BLaER1 treated with 17β-estradiol and CSF1 and Interleukin-3, amounts not matched to agents 10 nM and 100 nM (cell line): ENCODE measurements around the gene SPG7.
A peak's percentile ranks its signal among the peaks of the same experiment; 100 is the strongest.

Experiments used
- H3K27ac ChIP-seq, 11 experiments: shearing (Covaris generic); formaldehyde crosslinking; 2 replicates each; pipeline ENCODE4 v1.8.1; 2022
- H3K27me3 ChIP-seq, 11 experiments: shearing (Covaris generic); formaldehyde crosslinking; 2 replicates each; pipeline ENCODE4 v1.8.1; 2022
- H3K36me3 ChIP-seq, 11 experiments: shearing (Covaris generic); formaldehyde crosslinking; 2 replicates each; pipeline ENCODE4 v1.8.1; 2022
- H3K4me1 ChIP-seq, 10 experiments: shearing (Covaris generic); formaldehyde crosslinking; 2 replicates each; pipeline ENCODE4 v1.8.1; 2022
- H3K4me2 ChIP-seq, 11 experiments: shearing (Covaris generic); formaldehyde crosslinking; 2 replicates each; pipeline ENCODE4 v1.8.1; 2022
- H3K4me3 ChIP-seq, 10 experiments: shearing (Covaris generic); formaldehyde crosslinking; 2 replicates each; pipeline ENCODE4 v1.8.1; 2022
- H3K9ac ChIP-seq, 11 experiments: shearing (Covaris generic); formaldehyde crosslinking; 2 replicates each; pipeline ENCODE4 v1.8.1; 2022
- H3K9me3 ChIP-seq, 11 experiments: shearing (Covaris generic); formaldehyde crosslinking; replicated peaks in 1 of 11; 2 replicates each; pipeline ENCODE4 v1.8.1; 2022
- H4K20me1 ChIP-seq, 11 experiments: shearing (Covaris generic); formaldehyde crosslinking; 2 replicates each; pipeline ENCODE4 v1.8.1; 2022
- Cebpa-rat ChIP-seq, 11 experiments: shearing (Covaris generic); IDR thresholded peaks; 2 replicates each; pipeline ENCODE4 v1.8.1; 2022

The SPG7 gene

GRCh38 chr16:89489898-89490438 is 18.2 kb upstream of the SPG7 start:
- H3K9ac ChIP-seq, result peak overlapping the region; percentile 93 to 100 (median 99)
- peaks cover 48 to 81% (median 56%) of the 10 kb centered on the region in 11 experiments for H4K20me1 ChIP-seq
- peak overlapping the region; percentile 62 to 98 (median 90) for H3K4me3 ChIP-seq
- no peaks in the 10 kb centered on the region for H3K27me3 ChIP-seq
- peak overlapping the region; percentile 91 to 99 (median 98) for H3K27ac ChIP-seq
- no peaks in the 10 kb centered on the region for H3K9me3 ChIP-seq
- no peak for TF ChIP-seq Cebpa-rat (IDR thresholded peaks at IDR 0.05)
- H3K36me3 ChIP-seq, result peaks cover 0 to 25% (median 14%) of the 10 kb centered on the region in 11 experiments; a peak in 13 of 22 replicates
- no peak overlapping the region; a peak in 1 of 22 replicates for H3K4me2 ChIP-seq
- peaks cover 63 to 74% (median 70%) of the 10 kb centered on the region in 10 experiments for H3K4me1 ChIP-seq

GRCh38 chr16:89490439-89491237 is 17.6 kb upstream of the SPG7 start, which contains the start of gene ANKRD11:
Gene ANKRD11 (minus strand): TSS chr16:89490561. CDS start chr16:89317019, 173,542 bp downstream.
- Histone ChIP-seq H3K4me1 (peaks cover 56 to 74% (median 70%) of the 10 kb centered on the region in 10 experiments), H3K27ac (peak within 1 kb of the TSS; percentile 91 to 99 (median 98))
- TF ChIP-seq Cebpa-rat (IDR thresholded peaks at IDR 0.05), result no peak

GRCh38 chr16:89491238-89491869 is 16.8 kb upstream of the SPG7 start:
- H3K4me2 ChIP-seq, result peak overlapping the region; percentile 86 to 99 (median 92)
- H3K4me1 ChIP-seq, result peaks cover 49 to 72% (median 64%) of the 10 kb centered on the region in 10 experiments
- peak overlapping the region; percentile 62 to 96 (median 88) for H3K4me3 ChIP-seq
- H3K9ac ChIP-seq, result peak overlapping the region; percentile 88 to 100 (median 99)
- H3K9me3 ChIP-seq, result no peaks in the 10 kb centered on the region
- no peaks in the 10 kb centered on the region for H3K27me3 ChIP-seq
- H4K20me1 ChIP-seq, result peaks cover 36 to 74% (median 45%) of the 10 kb centered on the region in 11 experiments
- no peak for TF ChIP-seq Cebpa-rat (IDR thresholded peaks at IDR 0.05)
- peaks cover 0 to 22% (median 13%) of the 10 kb centered on the region in 11 experiments; a peak in 12 of 22 replicates for H3K36me3 ChIP-seq
- peak overlapping the region; percentile 79 to 99 (median 94) for H3K27ac ChIP-seq

More at GRCh38 chr16:89490439-89491237, 17.6 kb upstream of the SPG7 start, which contains the start of gene ANKRD11:
- peak within 1 kb of the TSS; percentile 62 to 98 (median 90) for H3K4me3 ChIP-seq
- no peaks in the 10 kb centered on the region for H3K9me3 ChIP-seq
- H4K20me1 ChIP-seq, result peaks cover 44 to 81% (median 52%) of the 10 kb centered on the region in 11 experiments
- peaks cover 0 to 25% (median 14%) of the 10 kb centered on the region in 11 experiments; a peak in 13 of 22 replicates for H3K36me3 ChIP-seq
- no peaks in the 10 kb centered on the region for H3K27me3 ChIP-seq
- peak within 1 kb of the TSS; percentile 93 to 100 (median 99) for H3K9ac ChIP-seq
- peak within 1 kb of the TSS; percentile 86 to 99 (median 92) for H3K4me2 ChIP-seq

- Histone ChIP-seq H3K4me2 (peak overlapping the region; percentile 86 to 99 (median 92)), H4K20me1 (peaks cover 29 to 66% (median 37%) of the 10 kb centered on the region in 11 experiments), H3K4me3 (peak overlapping the region; percentile 62 to 96 (median 88)), H3K27me3 (no peaks in the 10 kb centered on the region), H3K9ac (peak overlapping the region; percentile 88 to 100 (median 99)), H3K27ac (peak overlapping the region; percentile 79 to 99 (median 94); a peak in 21 of 22 replicates), H3K9me3 (no peaks in the 10 kb centered on the region), H3K36me3 (peaks cover 0 to 15% (median 7%) of the 10 kb centered on the region in 11 experiments; a peak in 12 of 22 replicates), H3K4me1 (peaks cover 41 to 64% (median 57%) of the 10 kb centered on the region in 10 experiments)
- no peak for TF ChIP-seq Cebpa-rat (IDR thresholded peaks at IDR 0.05)
Measured at GRCh38 chr16:89491974-89492687, 16.1 kb upstream of the SPG7 start.

GRCh38 chr16:89493776-89494175 is 14.4 kb upstream of the SPG7 start:
- Histone ChIP-seq H3K9ac (peak overlapping the region in 10 of 11 experiments; percentile 4 to 61 (median 37); a peak in 16 of 22 replicates), H3K4me1 (peaks cover 25 to 48% (median 40%) of the 10 kb centered on the region in 10 experiments), H3K4me2 (peak overlapping the region in 10 of 11 experiments; percentile 3 to 66 (median 36); a peak in 16 of 22 replicates), H3K9me3 (no peaks in the 10 kb centered on the region), H3K36me3 (peaks cover 2 to 19% (median 3%) of the 10 kb centered on the region in 11 experiments; a peak in 13 of 22 replicates), H3K27ac (peak overlapping the region in 5 of 11 experiments; percentile 6 to 42 (median 26); a peak in 5 of 22 replicates), H3K4me3 (no peak overlapping the region), H3K27me3 (no peaks in the 10 kb centered on the region), H4K20me1 (peaks cover 12 to 50% (median 22%) of the 10 kb centered on the region in 11 experiments; a peak in 19 of 22 replicates)
- no peak for TF ChIP-seq Cebpa-rat (IDR thresholded peaks at IDR 0.05)

- peaks cover 24 to 47% (median 39%) of the 10 kb centered on the region in 10 experiments for H3K4me1 ChIP-seq
- TF ChIP-seq Cebpa-rat (IDR thresholded peaks at IDR 0.05), result no peak
- H3K4me2 ChIP-seq, result peak overlapping the region in 5 of 11 experiments; percentile 18 to 55 (median 43); a peak in 10 of 22 replicates
- H3K36me3 ChIP-seq, result peaks cover 4 to 25% (median 6%) of the 10 kb centered on the region in 11 experiments; a peak in 13 of 22 replicates
- peak overlapping the region in 2 of 11 experiments; percentile 3; a peak in 3 of 22 replicates for H3K27ac ChIP-seq
- peak overlapping the region in 4 of 11 experiments; percentile 1 to 45 (median 24); a peak in 2 of 22 replicates for H3K9ac ChIP-seq
- H3K4me3 ChIP-seq, result no peak overlapping the region
- no peaks in the 10 kb centered on the region for H3K27me3 ChIP-seq
- peaks cover 9 to 47% (median 20%) of the 10 kb centered on the region in 11 experiments; a peak in 17 of 22 replicates for H4K20me1 ChIP-seq
- no peaks in the 10 kb centered on the region for H3K9me3 ChIP-seq
Measured at GRCh38 chr16:89495121-89495520, 13.1 kb upstream of the SPG7 start.

GRCh38 chr16:89498839-89499238 is 9.4 kb upstream of the SPG7 start:
- Histone ChIP-seq H3K9me3 (no peaks in the 10 kb centered on the region), H3K4me3 (no peak overlapping the region), H3K4me2 (no peak overlapping the region), H3K4me1 (peaks cover 4 to 24% (median 16%) of the 10 kb centered on the region in 10 experiments; a peak in 18 of 20 replicates), H3K9ac (no peak overlapping the region), H3K36me3 (peaks cover 4 to 21% (median 6%) of the 10 kb centered on the region in 11 experiments; a peak in 13 of 22 replicates), H3K27me3 (no peaks in the 10 kb centered on the region), H3K27ac (no peak overlapping the region), H4K20me1 (peaks cover 6 to 21% (median 10%) of the 10 kb centered on the region in 11 experiments; a peak in 14 of 22 replicates)
- TF ChIP-seq Cebpa-rat (IDR thresholded peaks at IDR 0.05), result no peak
